ENCODE data around the gene HBP1.

DNA sequence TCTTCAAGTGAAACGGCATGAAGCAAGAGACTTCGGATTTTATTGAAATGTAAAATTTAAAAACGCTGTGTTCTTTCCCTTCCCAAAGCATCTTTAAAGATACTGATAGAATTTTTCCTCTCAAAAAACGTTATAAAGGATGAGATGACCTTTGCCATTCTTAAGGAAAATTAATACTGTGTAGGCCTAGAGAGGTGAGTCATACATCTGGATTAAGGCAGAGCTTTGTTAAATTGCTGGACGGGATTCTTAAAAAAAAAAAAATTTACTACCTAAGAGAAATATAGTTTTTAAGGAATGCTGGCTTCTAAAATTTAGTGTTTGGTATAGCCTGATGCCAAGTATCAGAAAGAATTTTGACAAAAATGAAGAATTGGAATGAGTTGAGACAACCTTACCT is 6.3 kb upstream of the HBP1 start:
- TF ChIP-seq POLR2A (IDR thresholded peaks at IDR 0.05) = no peak
- TF ChIP-seq, protein P1, sequence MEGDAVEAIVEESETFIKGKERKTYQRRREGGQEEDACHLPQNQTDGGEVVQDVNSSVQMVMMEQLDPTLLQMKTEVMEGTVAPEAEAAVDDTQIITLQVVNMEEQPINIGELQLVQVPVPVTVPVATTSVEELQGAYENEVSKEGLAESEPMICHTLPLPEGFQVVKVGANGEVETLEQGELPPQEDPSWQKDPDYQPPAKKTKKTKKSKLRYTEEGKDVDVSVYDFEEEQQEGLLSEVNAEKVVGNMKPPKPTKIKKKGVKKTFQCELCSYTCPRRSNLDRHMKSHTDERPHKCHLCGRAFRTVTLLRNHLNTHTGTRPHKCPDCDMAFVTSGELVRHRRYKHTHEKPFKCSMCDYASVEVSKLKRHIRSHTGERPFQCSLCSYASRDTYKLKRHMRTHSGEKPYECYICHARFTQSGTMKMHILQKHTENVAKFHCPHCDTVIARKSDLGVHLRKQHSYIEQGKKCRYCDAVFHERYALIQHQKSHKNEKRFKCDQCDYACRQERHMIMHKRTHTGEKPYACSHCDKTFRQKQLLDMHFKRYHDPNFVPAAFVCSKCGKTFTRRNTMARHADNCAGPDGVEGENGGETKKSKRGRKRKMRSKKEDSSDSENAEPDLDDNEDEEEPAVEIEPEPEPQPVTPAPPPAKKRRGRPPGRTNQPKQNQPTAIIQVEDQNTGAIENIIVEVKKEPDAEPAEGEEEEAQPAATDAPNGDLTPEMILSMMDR (IDR thresholded peaks at IDR 0.05 in 8 of 11, conservative IDR thresholded peaks at IDR 0.05 in 3 of 11) = no peak

Measured in spleen (tissue), 7 donors.